ENCODE data around the gene BCKDHA. TPM values are rescaled to one million over a fixed set of nuclear protein-coding genes. Genes with fewer than 3 reads are reported as not detected.

The BCKDHA gene
- total RNA-seq, 2 experiments from 2014 or later = 12.2 to 13.1 TPM

DNA sequence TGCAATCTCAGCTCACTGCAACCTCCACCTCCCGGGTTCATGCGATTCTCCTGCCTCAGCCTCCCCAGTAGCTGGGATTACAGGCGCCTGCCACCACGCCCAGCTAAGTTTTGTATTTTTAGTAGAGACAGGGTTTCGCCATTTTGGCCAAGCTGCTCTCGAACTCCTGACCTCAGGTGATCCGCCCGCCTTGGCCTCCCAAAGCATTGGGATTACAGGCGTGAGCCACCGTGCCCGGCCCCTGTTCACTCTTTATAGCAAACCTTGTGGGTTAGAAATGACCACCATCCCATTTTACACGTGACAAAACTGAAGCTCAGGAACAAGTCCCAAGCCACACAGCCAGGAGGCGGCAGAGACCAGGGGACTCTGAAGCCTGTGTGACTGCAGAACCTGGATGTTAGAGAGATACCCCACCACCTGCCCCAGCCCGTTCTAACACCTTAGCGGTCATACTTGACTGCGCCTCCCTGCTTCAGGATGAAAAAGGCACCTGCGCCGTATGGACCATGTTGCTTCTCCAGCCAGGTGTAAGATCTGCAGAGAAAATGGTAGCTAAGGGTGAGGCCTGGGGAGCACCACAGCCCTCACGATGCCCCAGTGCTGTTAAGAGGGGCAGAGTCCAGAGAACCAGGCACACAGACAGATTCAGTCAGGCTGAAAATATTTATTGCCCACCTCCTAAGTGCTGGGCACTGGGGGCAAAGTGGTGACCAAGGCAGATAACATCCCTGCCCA, 38.5 kb downstream of the BCKDHA start:
- no peaks in the 10 kb centered on the region for H3K9me3 ChIP-seq (ENCODE audit: control insufficient read depth in 1 of 2, insufficient read depth in 1 of 2, low read length in 2 of 2)
- no peak for TF ChIP-seq CTCF (IDR thresholded peaks at IDR 0.05)
- peaks cover 22% of the 10 kb centered on the region for H3K4me1 ChIP-seq (ENCODE audit: insufficient read depth, low read length)
- peaks cover 39% of the 10 kb centered on the region for H3K36me3 Mint-ChIP-seq (ENCODE audit: low read depth)
- no peaks in the 10 kb centered on the region for H3K27me3 Mint-ChIP-seq
- CTCF ChIA-PET = no interaction called here
- H3K4me3 Mint-ChIP-seq = peak overlapping the region; percentile 46
- peaks cover 35% of the 10 kb centered on the region for H3K36me3 ChIP-seq (ENCODE audit: insufficient read depth, low read length)
- H3K27ac Mint-ChIP-seq = no peak overlapping the region
- H3K9me3 Mint-ChIP-seq = no peaks in the 10 kb centered on the region
- no peaks in the 10 kb centered on the region for H3K27me3 ChIP-seq (ENCODE audit: control insufficient read depth in 1 of 2, insufficient read depth in 2 of 2, low read length in 2 of 2)
- no peak overlapping the region for H3K27ac ChIP-seq (ENCODE audit: low read depth in 1 of 2, low read length in 2 of 2)
- peaks cover 4% of the 10 kb centered on the region for H3K4me1 Mint-ChIP-seq (ENCODE audit: low read depth)
- ATAC-seq (ENCODE audit: poor library complexity) (no peak), DNase-seq (no peak)
- intact Hi-C loops (cut with DNase I, micrococcal nuclease) = loop anchor here in 1 of 2 experiments (5.0 to 10.0 kb wide), 2 partner anchors 124 to 1091 kb away; partner anchors contain the start of genes C19orf47, CCDC97 and PLD3
- POLR2A ChIA-PET = interaction anchor here (1.2 kb wide), 1 partner anchor 140 kb away, joined by 4 read pairs; the partner anchor contains the start of gene CEACAM21
- H3K4me3 ChIP-seq (ENCODE audit: low read length) = no peak overlapping the region

GRCh38 chr19:41436674-41436951, 39.0 kb downstream of the BCKDHA start:
- ATAC-seq (ENCODE audit: poor library complexity) = no peak
- CTCF ChIA-PET = no interaction called here
- POLR2A ChIA-PET = no interaction called here

GRCh38 chr19:41437944-41438574, 40.4 kb downstream of the BCKDHA start:
- intact Hi-C loops (cut with DNase I, micrococcal nuclease) = loop anchor here in 1 of 2 experiments (2.0 to 10.0 kb wide), 3 partner anchors 73 to 1093 kb away; partner anchors contain the start of genes B9D2, C19orf47, CCDC97 and PLD3
- DNase-seq = no peak

More at GRCh38 chr19:41436674-41436951, 39.0 kb downstream of the BCKDHA start:
- Mint-ChIP-seq H3K27me3 (no peaks in the 10 kb centered on the region), H3K9me3 (no peaks in the 10 kb centered on the region), H3K36me3 (ENCODE audit: low read depth) (peaks cover 34% of the 10 kb centered on the region), H3K4me1 (ENCODE audit: low read depth) (no peaks in the 10 kb centered on the region), H3K27ac (no peak overlapping the region), H3K4me3 (peak overlapping the region; percentile 46)
- Histone ChIP-seq H3K27ac (ENCODE audit: low read depth in 1 of 2, low read length in 2 of 2) (no peak overlapping the region), H3K36me3 (ENCODE audit: insufficient read depth, low read length) (peaks cover 31% of the 10 kb centered on the region), H3K4me3 (ENCODE audit: low read length) (no peak overlapping the region), H3K9me3 (ENCODE audit: control insufficient read depth in 1 of 2, insufficient read depth in 1 of 2, low read length in 2 of 2) (no peaks in the 10 kb centered on the region), H3K4me1 (ENCODE audit: insufficient read depth, low read length) (peaks cover 17% of the 10 kb centered on the region), H3K27me3 (ENCODE audit: control insufficient read depth in 1 of 2, insufficient read depth in 2 of 2, low read length in 2 of 2) (no peaks in the 10 kb centered on the region)
- intact Hi-C loops (cut with DNase I, micrococcal nuclease) = loop anchor here in 1 of 2 experiments (5.0 to 10.0 kb wide), 2 partner anchors 124 to 1092 kb away; partner anchors contain the start of genes C19orf47, CCDC97 and PLD3
- no peak for TF ChIP-seq CTCF (IDR thresholded peaks at IDR 0.05)
- no peak for DNase-seq

More at GRCh38 chr19:41437944-41438574, 40.4 kb downstream of the BCKDHA start:
- no peaks in the 10 kb centered on the region for H3K4me1 Mint-ChIP-seq (ENCODE audit: low read depth)
- peaks cover 17% of the 10 kb centered on the region for H3K36me3 ChIP-seq (ENCODE audit: insufficient read depth, low read length)
- H3K36me3 Mint-ChIP-seq (ENCODE audit: low read depth) = peaks cover 19% of the 10 kb centered on the region
- no peak overlapping the region for H3K27ac Mint-ChIP-seq
- TF ChIP-seq CTCF (IDR thresholded peaks at IDR 0.05) = no peak
- H3K27me3 ChIP-seq (ENCODE audit: control insufficient read depth in 1 of 2, insufficient read depth in 2 of 2, low read length in 2 of 2) = no peaks in the 10 kb centered on the region
- ChIA-PET POLR2A (interaction anchor here (1.2 to 3.7 kb wide), 2 partner anchors 86 to 174 kb away, joined by 3 to 16 read pairs; partner anchors contain the start of gene HNRNPUL1), CTCF (no interaction called here)
- H3K9me3 Mint-ChIP-seq = no peaks in the 10 kb centered on the region
- H3K4me3 Mint-ChIP-seq = peak overlapping the region; percentile 77
- H3K9me3 ChIP-seq (ENCODE audit: control insufficient read depth in 1 of 2, insufficient read depth in 1 of 2, low read length in 2 of 2) = no peaks in the 10 kb centered on the region
- no peak overlapping the region for H3K4me3 ChIP-seq (ENCODE audit: low read length)
- H3K27ac ChIP-seq (ENCODE audit: low read depth in 1 of 2, low read length in 2 of 2) = no peak overlapping the region
- H3K27me3 Mint-ChIP-seq = peaks cover under 1% of the 10 kb centered on the region
- ATAC-seq (ENCODE audit: poor library complexity) = no peak
- peaks cover 16% of the 10 kb centered on the region for H3K4me1 ChIP-seq (ENCODE audit: insufficient read depth, low read length)

Measured in CD4-positive, alpha-beta T cell (primary cell).